Measurements from ENCODE around the gene ALKBH5. TPM values are rescaled to one million over a fixed set of nuclear protein-coding genes. Genes with fewer than 3 reads are reported as not detected.

ALKBH5 gene
- polyA plus RNA-seq (ENCODE audit: insufficient read length in 3 of 3): 10 to 100 TPM; 73.1 to 74.1 (median 73.3) TPM
- long read RNA-seq, donor 1, transcript ALKBH5-201 (4 exons, 2,748 nt): major isoform, 9 of 43 reads
- long read RNA-seq, donor 1, partial matches to known transcripts: 34 of 43 reads
- long read RNA-seq, donor 1, other reads (novel, unspliced or antisense): 0 of 43 reads
- long read RNA-seq, donor 2, transcript ALKBH5-201 (4 exons, 2,748 nt): major isoform, 8 of 8 reads
- long read RNA-seq, donor 2, partial matches to known transcripts: 0 of 8 reads
- long read RNA-seq, donor 2, other reads (novel, unspliced or antisense): 0 of 8 reads
- long read RNA-seq, donor 3, transcript ALKBH5-201 (4 exons, 2,748 nt): major isoform, 24 of 24 reads
- long read RNA-seq, donor 3, partial matches to known transcripts: 0 of 24 reads
- long read RNA-seq, donor 3, other reads (novel, unspliced or antisense): 0 of 24 reads
- long read RNA-seq, donor 4, transcript ALKBH5-201 (4 exons, 2,748 nt): major isoform, 5 of 5 reads
- long read RNA-seq, donor 4, partial matches to known transcripts: 0 of 5 reads
- long read RNA-seq, donor 4, other reads (novel, unspliced or antisense): 0 of 5 reads
- long read RNA-seq, donor 5: 0 reads
- long read RNA-seq, donor 6, transcript ALKBH5-201 (4 exons, 2,748 nt): major isoform, 14 of 15 reads
- long read RNA-seq, donor 6, partial matches to known transcripts: 0 of 15 reads
- long read RNA-seq, donor 6, other reads (novel, unspliced or antisense): 0 of 15 reads
- long read RNA-seq, donor 7, transcript ALKBH5-201 (4 exons, 2,748 nt): major isoform, 9 of 10 reads
- long read RNA-seq, donor 7, partial matches to known transcripts: 0 of 10 reads
- long read RNA-seq, donor 7, other reads (novel, unspliced or antisense): 0 of 10 reads
- long read RNA-seq, donor 8: 0 reads
- long read RNA-seq, donor 9, transcript ALKBH5-201 (4 exons, 2,748 nt): major isoform, 11 of 12 reads
- long read RNA-seq, donor 9, partial matches to known transcripts: 0 of 12 reads
- long read RNA-seq, donor 9, other reads (novel, unspliced or antisense): 0 of 12 reads
- long read RNA-seq, donor 10, transcript ALKBH5-201 (4 exons, 2,748 nt): major isoform, 14 of 27 reads
- long read RNA-seq, donor 10, partial matches to known transcripts: 13 of 27 reads
- long read RNA-seq, donor 10, other reads (novel, unspliced or antisense): 0 of 27 reads
- long read RNA-seq, donor 11, transcript ALKBH5-201 (4 exons, 2,748 nt): major isoform, 16 of 51 reads
- long read RNA-seq, donor 11, partial matches to known transcripts: 33 of 51 reads
- long read RNA-seq, donor 11, other reads (novel, unspliced or antisense): 0 of 51 reads
- long read RNA-seq, donor 12, transcript ALKBH5-201 (4 exons, 2,748 nt): major isoform, 5 of 5 reads
- long read RNA-seq, donor 12, partial matches to known transcripts: 0 of 5 reads
- long read RNA-seq, donor 12, other reads (novel, unspliced or antisense): 0 of 5 reads
- long read RNA-seq, donor 13: 0 reads
- long read RNA-seq, donor 14, transcript ALKBH5-201 (4 exons, 2,748 nt): major isoform, 6 of 6 reads
- long read RNA-seq, donor 14, partial matches to known transcripts: 0 of 6 reads
- long read RNA-seq, donor 14, other reads (novel, unspliced or antisense): 0 of 6 reads
- long read RNA-seq, donor 15, transcript ALKBH5-201 (4 exons, 2,748 nt): major isoform, 5 of 12 reads
- long read RNA-seq, donor 15, partial matches to known transcripts: 7 of 12 reads
- long read RNA-seq, donor 15, other reads (novel, unspliced or antisense): 0 of 12 reads
- long read RNA-seq, donor 16, transcript ALKBH5-201 (4 exons, 2,748 nt): major isoform, 33 of 42 reads
- long read RNA-seq, donor 16, partial matches to known transcripts: 8 of 42 reads
- long read RNA-seq, donor 16, other reads (novel, unspliced or antisense): 0 of 42 reads

DNA sequence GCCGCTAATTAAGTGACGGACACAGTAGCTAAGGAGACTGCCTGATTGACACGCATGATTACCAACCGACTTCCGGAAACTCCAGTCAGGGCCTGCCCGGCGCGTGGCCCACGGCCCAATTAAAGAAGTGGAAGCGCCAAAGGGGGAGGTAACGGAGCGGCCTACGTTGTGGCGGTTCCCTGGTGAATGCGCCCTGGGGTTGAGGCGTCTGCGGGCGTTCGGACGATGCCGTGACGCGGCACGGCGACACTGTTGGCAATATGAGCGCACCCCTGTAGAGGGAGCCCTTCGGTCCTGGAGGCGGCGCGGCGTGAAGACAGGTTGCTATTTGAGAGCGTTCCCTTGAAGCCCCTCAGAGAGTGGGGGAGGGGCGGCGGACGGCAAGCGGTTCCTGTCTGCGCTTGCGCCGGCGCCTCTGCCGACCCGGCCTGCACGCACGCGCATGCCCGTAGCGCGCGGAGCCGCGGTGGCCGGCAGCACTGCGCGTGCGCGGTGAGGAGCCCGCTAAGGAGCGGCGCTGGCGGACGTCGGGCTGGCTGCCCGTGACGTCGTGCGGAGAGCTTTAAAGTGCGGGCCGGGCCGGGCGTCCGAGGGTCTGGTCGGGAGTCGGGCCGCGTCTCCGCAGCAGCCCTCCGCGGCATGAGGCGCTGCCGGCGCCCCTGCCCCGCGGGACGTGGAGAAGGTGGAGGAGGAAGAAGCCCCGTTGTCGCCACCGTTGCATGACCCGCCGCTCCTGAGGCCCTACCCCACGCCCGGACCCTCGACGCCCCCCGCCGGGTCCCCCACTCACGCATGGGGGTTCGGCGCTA, at the start of gene ALKBH5:
TSS of gene ALKBH5 (plus strand) at position 495 of the 809 bp plus-strand sequence. CDS start 416 bp downstream, outside the sequence.
- DNase-seq (ENCODE audit: extremely low read depth in 1 of 11, low read depth in 9 of 11, low spot score in 4 of 11): peak; percentile 97 to 100 (median 99)

DNA sequence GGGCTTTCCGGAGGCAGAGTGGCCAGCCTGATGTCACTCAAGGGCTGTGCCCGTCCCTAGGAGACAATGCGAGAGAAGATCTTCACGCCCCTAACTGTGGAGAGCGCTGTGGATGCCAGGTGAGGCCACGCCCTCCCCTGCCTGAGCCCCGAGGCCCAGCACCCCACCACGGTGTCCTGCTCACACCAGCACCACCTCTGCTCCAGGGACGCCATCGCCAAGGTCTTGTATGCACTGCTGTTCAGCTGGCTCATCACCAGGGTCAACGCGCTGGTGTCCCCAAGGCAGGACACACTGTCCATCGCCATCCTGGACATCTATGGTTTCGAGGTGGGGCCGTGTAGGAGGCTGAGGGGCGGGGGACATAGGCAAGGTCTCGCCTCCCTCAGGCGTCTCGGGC, 47.3 kb upstream of the ALKBH5 start:
- DNase-seq (ENCODE audit: extremely low read depth in 1 of 11, low read depth in 9 of 11, low spot score in 4 of 11): no peak

DNA sequence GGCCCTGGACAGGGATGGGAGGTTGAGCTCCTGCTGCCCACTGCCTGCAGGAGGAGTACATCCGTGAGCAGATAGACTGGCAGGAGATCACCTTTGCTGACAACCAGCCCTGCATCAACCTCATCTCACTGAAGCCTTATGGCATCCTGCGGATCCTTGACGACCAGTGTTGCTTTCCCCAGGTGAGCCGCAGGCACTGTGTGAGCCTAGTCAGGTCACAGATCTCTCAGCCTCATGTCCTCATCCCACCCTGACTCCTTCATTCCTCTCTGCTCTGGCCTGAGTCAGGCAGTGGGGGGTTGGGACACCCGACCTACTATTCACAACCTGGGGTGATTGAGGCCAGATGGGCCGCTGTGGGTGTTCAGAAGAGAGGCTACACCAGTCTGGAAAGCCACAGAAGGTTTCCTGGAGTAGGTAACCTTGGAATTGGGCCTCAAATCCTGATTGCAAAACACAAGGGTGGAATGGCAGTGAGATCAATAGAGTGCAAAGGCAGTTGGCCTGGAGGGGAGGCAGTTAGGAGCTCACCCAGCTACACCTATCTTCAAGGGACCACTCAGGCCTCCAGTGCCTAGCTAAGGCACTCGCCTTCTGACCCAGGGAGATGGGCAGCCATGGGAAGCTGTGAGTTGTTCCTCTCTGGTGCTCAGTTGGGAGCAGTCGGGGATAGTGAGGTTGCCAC, 45.4 kb upstream of the ALKBH5 start:
- no peak for DNase-seq (ENCODE audit: extremely low read depth in 1 of 11, low read depth in 9 of 11, low spot score in 4 of 11)

DNA sequence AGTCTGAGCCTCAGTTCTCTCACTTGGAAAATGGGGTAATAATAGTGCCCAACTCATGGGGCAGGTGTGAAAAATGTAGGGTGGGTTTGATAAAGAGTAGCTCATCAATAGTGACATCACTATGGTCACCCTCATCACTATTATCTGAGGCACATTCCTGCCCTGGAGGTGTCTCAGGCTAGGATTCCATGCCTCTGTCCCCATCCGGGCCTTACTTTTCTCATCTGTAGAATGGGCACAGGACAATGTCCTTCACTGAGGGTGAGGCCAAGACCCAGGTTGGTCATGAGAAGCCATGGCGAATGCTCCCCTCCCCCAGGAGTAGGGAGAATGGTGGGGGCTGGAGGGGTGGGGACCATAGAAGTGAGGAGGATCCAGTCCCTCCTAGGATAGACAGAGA, 44.5 kb upstream of the ALKBH5 start:
- no peak for DNase-seq (ENCODE audit: extremely low read depth in 1 of 11, low read depth in 9 of 11, low spot score in 4 of 11)

DNA sequence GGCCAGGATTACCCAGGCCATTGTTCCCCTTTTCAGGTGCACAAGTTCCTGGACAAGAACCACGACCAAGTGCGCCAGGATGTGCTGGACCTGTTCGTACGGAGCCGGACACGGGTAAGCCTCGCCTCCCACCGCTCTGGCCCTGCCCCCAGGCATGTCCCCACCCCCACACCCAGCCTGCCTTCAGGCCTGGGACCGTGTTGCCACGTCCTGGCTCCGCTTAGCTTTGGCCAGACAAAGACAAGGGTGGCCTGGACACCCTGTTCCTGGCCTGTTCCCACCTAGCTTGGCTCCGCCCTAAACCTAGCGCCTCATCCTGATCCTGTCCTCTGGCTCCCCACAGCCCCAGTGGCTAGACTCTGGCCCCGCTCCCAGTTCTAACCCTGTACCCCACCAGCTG, 44.1 kb upstream of the ALKBH5 start:
- no peak for DNase-seq (ENCODE audit: extremely low read depth in 1 of 11, low read depth in 9 of 11, low spot score in 4 of 11)

DNA sequence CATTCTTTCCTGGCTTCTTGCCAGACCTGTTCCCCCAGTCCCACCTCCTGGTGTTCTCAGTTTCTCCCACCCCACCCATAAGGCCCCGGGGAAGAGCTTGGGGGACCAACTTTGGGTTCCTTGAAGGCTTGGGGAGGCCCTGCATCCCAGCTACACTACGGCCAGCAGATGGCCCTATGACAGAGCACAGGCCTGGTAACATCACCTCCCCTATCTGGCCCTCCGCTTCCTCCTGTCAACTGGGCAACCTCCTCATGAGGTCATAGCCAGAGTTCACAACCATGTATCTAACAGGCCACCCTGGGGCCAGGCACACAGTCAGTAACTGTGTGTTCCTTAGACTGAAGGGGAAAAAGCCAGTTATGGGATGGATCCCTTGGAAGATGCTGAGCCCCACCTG, 43.7 kb upstream of the ALKBH5 start:
- no peak for DNase-seq (ENCODE audit: extremely low read depth in 1 of 11, low read depth in 9 of 11, low spot score in 4 of 11)

DNA sequence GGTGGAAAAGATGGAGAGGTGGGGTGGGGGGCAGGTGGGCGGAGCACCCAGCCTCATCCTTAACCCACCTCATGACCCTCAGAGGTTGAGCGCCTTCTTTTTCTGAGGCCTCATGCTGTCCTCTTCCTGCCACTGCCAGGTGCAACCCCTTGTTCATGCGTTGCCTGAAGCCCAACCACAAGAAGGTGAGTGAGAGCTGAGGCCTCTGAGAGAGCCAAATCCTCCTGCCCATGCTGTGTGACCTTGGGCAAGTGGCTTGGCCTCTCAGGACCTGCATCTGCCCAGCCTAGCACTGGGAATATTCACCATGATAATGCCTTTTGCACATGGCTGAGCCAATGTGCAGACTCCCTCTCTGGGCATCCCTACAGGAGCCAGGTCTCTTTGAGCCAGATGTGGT, 43.0 kb upstream of the ALKBH5 start:
- no peak for DNase-seq (ENCODE audit: extremely low read depth in 1 of 11, low read depth in 9 of 11, low spot score in 4 of 11)

DNA sequence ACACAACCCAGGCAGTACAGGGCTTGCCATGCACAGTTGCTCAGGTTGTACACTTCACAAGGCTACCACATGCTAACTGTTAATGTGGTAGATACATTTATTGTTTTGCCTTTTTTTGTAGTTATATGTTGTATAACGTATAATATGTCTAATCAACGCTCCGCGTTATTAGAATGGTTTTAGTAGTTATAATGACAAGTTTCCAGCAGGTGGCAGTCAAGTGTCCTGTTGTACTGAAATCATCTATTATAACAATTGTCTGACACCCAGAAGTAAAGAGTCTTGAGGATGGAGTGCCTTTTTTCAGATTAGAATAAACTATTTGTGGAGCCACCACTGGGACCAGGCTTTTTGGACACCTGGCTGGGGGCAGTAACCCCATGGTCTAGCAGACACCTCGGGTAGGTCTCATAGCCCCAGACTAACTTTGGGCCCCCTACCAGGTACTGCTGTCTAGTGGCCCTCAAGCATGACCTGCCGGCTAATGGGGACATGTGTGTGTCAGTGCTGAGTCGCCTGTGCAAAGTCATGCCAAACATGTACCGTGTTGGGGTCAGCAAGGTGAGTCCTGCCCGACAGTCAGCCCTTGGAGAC, 42.3 kb upstream of the ALKBH5 start:
- peak in 4 of 11 donors; percentile 29 to 68 (median 53) for DNase-seq (ENCODE audit: extremely low read depth in 1 of 11, low read depth in 9 of 11, low spot score in 4 of 11)

DNA sequence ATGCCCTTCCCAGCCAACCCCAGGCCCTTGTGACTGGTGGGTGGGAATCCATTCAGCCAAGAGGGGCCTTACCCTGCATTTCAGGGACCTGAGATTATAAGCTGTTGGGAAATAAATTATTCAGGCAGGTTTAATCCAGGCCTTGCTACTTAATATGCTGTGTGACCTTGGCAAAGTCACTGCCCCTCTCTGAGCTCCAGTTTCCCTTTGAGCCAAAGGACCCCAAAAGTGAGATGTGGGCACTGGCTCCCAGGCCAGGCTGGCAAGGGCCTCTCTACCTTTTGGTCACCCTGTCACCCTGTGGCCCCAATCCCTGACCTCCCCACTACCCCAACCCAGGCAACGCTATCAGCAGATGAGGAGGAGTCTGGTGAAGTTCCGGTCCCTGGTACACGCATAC, 41.2 kb upstream of the ALKBH5 start:
- DNase-seq (ENCODE audit: extremely low read depth in 1 of 11, low read depth in 9 of 11, low spot score in 4 of 11): no peak

DNA sequence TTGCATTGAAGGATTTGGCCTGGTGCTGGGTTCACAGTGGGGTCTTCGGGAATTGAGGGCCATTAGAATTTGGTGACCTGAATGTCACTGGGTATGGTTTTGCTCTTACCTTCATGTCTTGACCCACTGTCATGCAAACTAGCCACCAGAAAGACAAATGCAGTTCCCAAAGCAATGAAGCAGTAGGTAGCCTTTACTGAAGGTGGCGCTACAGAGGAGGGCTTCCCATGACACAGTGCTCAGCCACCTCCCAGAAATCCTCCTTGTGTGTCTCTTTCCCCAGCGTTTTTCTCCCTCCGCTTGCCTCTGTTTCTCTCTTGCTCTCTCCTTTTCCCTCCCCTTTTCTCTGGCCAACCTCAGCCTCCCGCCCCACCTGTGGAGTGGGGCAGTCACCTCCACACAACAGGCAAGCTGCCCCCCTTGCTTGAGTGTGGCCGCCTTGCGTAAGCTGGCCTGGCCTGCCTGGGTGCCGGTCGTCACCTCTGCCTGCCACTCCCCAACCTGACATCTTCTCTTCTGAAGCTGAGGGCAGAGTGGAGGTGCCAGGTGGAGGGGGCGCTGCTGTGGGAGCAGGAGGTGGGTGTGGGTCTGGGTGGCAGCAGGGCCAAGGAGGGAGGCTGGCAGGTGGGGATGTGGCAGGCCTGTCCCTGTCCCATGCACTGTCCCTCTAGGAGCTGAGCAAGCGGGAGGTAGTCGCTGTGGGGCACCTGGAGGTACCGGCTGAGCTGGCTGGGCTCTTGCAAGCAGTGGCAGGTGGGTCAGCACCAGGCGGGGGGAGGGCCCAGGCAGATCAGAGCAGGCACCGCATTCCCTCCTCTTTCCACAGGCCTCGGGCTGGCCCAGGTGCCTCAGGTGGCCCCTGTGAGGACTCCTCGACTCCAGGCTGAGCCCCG, 40.3 kb upstream of the ALKBH5 start:
- DNase-seq (ENCODE audit: extremely low read depth in 1 of 11, low read depth in 9 of 11, low spot score in 4 of 11): no peak

DNA sequence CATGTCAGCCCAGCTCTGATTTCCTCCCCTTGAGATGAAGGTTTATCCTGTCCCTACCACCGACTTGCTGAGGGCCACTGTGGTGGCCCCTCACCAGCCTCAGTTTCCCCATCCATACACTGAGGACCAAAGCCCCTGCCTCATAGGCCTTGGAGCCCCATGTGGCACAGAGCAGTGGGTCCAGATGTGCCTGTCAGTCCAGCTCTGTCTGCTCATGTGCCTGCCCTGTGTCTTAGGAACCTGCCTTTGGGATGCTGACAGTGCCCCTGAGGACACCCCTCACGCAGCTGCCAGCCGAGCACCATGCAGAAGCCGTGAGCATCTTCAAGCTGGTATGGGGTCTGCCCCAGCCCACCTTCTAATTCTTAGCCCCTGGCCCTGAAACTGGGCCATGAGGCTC, 39.4 kb upstream of the ALKBH5 start:
- no peak for DNase-seq (ENCODE audit: extremely low read depth in 1 of 11, low read depth in 9 of 11, low spot score in 4 of 11)

DNA sequence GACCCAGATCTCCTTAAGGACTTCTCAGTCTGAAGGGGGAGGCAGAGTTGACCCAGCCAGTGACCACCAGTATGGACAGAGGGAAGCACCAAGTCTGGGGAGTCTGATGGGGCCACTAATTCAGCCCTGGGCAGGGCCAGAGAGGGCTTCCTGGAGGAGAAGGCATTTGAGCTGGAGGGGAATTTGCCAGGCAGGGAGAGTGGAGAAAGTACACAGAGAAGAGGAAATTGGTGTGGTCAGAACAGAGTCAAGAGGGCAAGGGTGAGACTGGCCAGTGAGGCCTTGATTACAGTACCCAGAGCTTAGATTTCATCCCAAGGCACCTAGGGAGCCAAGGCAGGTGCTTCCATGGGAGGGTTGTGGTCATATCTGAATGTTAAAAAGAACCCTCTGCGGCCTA, 38.8 kb upstream of the ALKBH5 start:
- DNase-seq (ENCODE audit: extremely low read depth in 1 of 11, low read depth in 9 of 11, low spot score in 4 of 11): no peak

DNA sequence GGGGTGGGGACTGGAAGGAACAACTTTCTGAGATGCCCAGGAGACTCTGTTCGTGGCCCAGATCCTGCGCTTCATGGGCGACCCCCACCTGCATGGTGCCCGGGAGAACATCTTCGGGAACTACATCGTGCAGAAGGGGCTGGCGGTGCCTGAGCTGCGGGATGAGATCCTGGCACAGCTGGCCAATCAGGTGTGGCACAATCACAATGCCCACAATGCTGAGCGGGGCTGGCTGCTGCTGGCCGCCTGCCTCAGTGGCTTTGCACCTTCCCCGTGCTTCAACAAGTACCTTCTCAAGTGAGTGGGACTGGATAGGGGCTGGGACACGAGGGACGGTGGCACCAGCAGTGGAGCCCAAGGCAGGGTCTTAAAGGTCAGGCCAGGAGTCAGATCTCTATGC, 37.8 kb upstream of the ALKBH5 start:
- no peak for DNase-seq (ENCODE audit: extremely low read depth in 1 of 11, low read depth in 9 of 11, low spot score in 4 of 11)

DNA sequence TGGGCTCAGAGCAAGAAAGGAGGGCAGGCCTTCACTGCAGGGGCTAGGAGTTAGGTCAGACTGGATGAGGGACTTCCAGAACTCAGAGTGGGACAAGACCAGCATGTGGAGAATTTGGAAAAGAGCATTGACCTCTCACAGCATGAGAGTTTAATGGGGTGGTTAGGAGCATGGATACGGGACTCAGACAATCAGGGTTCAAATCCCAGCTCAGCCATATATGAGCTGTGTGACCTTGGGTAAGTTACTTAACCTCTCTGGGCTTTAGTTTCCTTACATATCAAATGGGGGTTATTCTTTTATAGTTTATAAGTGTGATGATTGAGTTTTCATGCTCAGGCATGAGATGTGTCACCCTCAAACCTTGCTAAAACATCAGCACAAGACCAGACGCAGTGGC, 37.4 kb upstream of the ALKBH5 start:
- no peak for DNase-seq (ENCODE audit: extremely low read depth in 1 of 11, low read depth in 9 of 11, low spot score in 4 of 11)

DNA sequence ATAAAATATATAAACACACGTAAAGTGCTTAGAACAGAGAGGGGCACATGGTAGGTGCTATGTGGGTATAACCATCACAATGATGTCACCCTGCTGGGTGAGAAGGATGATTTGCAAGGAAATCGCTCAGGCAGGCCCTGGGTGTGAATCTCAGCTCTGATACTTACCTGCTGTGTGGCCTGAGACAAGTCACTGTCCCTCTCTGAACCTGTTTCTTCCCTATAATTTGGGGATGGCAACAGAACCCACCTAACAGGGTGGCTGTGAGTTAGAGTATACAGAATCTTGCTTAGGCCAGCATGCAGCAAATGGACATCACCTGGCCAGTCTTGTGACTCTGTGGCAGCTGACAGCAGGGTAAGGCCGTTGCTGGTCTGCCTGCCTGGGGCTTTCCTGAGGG, 36.6 kb upstream of the ALKBH5 start:
- DNase-seq (ENCODE audit: extremely low read depth in 1 of 11, low read depth in 9 of 11, low spot score in 4 of 11): no peak
